Mesothelial cell of epicardium (in vitro differentiated cells): ENCODE data around the gene PCYT2. TPM values are rescaled to one million over a fixed set of nuclear protein-coding genes. Genes with fewer than 3 reads are reported as not detected.
A peak's percentile ranks its signal among the peaks of the same experiment; 100 is the strongest.

Source experiments
- DNase-seq, 2 experiments: peaks; one replicate each; pipeline ENCODE4 v3.0.0; 2021; ENCODE audit warnings: low spot score in 2 of 2; ENCODE audit not compliant: unreplicated experiment in 2 of 2
- H3K27ac Mint-ChIP-seq: 2 replicates; pipeline ENCODE4 v1.8.0; 2021; ENCODE audit warnings: mixed read lengths
- H3K27me3 Mint-ChIP-seq: 2 replicates; pipeline ENCODE4 v1.8.0; 2021; ENCODE audit warnings: low read depth, mixed read lengths
- H3K36me3 Mint-ChIP-seq: 2 replicates; pipeline ENCODE4 v1.8.0; 2021; ENCODE audit warnings: mixed read lengths
- H3K4me1 Mint-ChIP-seq: 2 replicates; pipeline ENCODE4 v1.8.0; 2021; ENCODE audit warnings: mixed read lengths
- H3K4me3 Mint-ChIP-seq: 2 replicates; pipeline ENCODE4 v1.8.0; 2021; ENCODE audit warnings: mild to moderate bottlenecking, moderate library complexity, mixed read lengths
- H3K9me3 Mint-ChIP-seq: 2 replicates; pipeline ENCODE4 v1.8.0; 2021; ENCODE audit warnings: mixed read lengths
- CTCF ChIP-seq: fragments of 200-600 bp; sonication (generic); IDR thresholded peaks from one replicate; pipeline ENCODE4 v1.5.0; 2021; ENCODE audit warnings: antibody characterized with exemption; ENCODE audit not compliant: unreplicated experiment
- total RNA-seq: library from RNA; stranded (reverse); gene quantifications from 3 replicates; pipeline ENCODE4 v1.2.1, GENCODE V29; 2021

PCYT2 gene
- total RNA-seq, 1 donor from 2014 or later = 20.5 TPM

- H3K4me1 Mint-ChIP-seq = peaks cover 47% of the 10 kb centered on the region
- DNase-seq = no peak
- no peak overlapping the region for H3K27ac Mint-ChIP-seq
- H3K27me3 Mint-ChIP-seq = peaks cover 2% of the 10 kb centered on the region
- TF ChIP-seq CTCF = no peak
- no peak overlapping the region for H3K4me3 Mint-ChIP-seq
- H3K9me3 Mint-ChIP-seq = no peaks in the 10 kb centered on the region
- H3K36me3 Mint-ChIP-seq = peaks cover 2% of the 10 kb centered on the region
These were observed 47.1 kb downstream of the PCYT2 start for GRCh38 chr17:81863833-81864768.

GRCh38 chr17:81863123-81863675 lies 48.0 kb downstream of the PCYT2 start:
- H3K27ac Mint-ChIP-seq = peak overlapping the region; percentile 51
- H3K9me3 Mint-ChIP-seq = no peaks in the 10 kb centered on the region
- H3K27me3 Mint-ChIP-seq = peaks cover 2% of the 10 kb centered on the region
- peaks cover 50% of the 10 kb centered on the region for H3K4me1 Mint-ChIP-seq
- DNase-seq = no peak
- H3K36me3 Mint-ChIP-seq = peaks cover 2% of the 10 kb centered on the region
- peak overlapping the region; percentile 58 for H3K4me3 Mint-ChIP-seq
- no peak for TF ChIP-seq CTCF

GRCh38 chr17:81860756-81861568 lies 50.2 kb downstream of the PCYT2 start:
- DNase-seq = peak; percentile 99 to 100
- TF ChIP-seq CTCF = no peak
- Mint-ChIP-seq H3K27ac (peak overlapping the region; percentile 99), H3K36me3 (peaks cover 9% of the 10 kb centered on the region), H3K27me3 (peaks cover 2% of the 10 kb centered on the region), H3K9me3 (no peaks in the 10 kb centered on the region), H3K4me3 (peak overlapping the region; percentile 88), H3K4me1 (peaks cover 43% of the 10 kb centered on the region)

- Mint-ChIP-seq H3K27ac (peak within 1 kb of the TSS; percentile 99), H3K9me3 (no peaks in the 10 kb centered on the region), H3K4me1 (peaks cover 43% of the 10 kb centered on the region), H3K27me3 (peaks cover 2% of the 10 kb centered on the region), H3K36me3 (peaks cover 9% of the 10 kb centered on the region), H3K4me3 (peak within 1 kb of the TSS; percentile 88)
- TF ChIP-seq CTCF = no peak
- DNase-seq = no peak
These were observed 51.1 kb downstream of the PCYT2 start, which contains the start of gene P4HB for GRCh38 chr17:81859906-81860755. Gene P4HB (minus strand): TSS chr17:81860535. CDS start chr17:81860471, 64 bp downstream.
